Raji (cell line): ENCODE data around the gene CCDC9B.

Experiments used
- POLR2A ChIP-seq: IDR thresholded peaks from 2 replicates; pipeline ENCODE4 v1.6.1; 2011; ENCODE audit warnings: low read depth, low read length, control low read depth; ENCODE audit not compliant: insufficient read depth

Gene CCDC9B

DNA sequence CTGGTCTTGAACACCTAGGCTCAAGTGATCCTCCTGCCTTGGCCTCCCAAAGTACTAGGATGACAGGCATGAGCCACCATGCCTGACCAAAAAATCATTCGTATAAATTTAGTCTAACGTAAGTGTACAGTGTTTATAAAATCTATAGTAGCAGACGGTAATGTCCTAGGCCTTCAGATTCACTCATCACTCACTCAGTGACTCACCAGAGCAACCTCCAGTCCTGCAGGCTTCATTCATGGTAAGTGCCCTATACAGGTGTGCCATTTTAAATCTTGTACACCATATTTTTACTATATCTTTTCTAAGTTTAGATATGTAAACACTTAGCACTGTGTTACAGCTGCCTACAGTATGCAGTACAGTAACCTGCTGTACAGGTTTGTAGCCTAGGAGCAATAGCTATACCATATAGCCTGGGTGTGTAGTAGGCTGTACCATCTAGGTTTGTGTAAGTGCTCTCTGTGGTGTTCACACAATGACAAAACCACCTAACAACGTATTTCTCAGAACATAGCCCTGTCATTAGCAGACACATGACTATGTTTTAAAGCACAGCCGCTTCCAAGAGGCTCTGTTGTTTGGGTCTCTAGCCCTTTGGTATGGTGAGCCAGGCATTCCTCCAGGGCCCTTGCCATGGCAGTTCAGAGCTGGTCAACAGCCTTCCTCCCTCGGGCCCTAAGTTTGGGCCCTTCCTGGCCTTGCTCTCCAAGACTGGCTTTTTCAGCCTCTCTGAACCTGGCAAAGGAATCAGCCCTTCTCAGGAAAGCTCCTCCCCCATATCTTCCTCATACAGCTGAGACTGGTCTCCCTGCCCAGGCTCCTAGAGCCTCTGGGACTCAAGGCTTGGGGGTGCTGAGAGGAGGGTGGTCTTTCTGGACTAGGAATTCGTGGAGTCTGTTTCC lies 1.9 kb upstream of the CCDC9B start:
- no peak for TF ChIP-seq POLR2A

DNA sequence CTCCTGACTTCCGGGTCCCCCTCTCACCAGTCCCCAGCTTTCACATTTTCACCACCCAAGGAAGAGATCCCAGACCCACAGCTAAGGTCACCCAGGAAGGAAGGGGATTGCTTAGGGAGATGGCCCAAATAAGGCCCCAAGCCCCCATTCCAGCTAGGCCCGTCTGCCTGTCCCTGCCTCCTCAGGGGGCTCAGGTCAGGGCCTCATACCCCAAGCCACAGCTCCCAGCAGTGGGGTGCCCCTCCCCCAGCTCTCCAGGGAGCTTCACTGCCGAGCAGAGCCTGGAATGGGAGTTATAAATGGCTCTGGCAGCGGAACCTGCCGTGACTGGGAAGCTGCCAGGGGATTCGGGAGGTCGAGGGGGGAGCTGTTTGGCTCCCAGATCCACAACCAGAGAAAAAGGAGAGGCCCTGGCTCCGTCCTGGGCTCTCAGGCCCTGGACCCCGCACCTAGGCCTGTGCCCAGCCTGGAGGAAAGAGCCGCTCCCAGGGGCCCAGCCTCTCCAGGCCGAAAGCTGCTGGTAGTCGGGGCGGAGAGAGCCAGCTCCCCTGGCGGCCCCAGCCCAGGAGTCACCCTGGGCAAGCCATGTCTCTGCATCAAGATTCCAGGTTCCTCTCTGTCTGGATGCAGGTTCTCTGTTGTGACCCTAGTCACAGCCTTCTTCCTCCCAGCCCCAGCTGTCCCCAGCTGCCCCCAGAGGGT lies 550 bp downstream of the CCDC9B start:
- no peak for TF ChIP-seq POLR2A

DNA sequence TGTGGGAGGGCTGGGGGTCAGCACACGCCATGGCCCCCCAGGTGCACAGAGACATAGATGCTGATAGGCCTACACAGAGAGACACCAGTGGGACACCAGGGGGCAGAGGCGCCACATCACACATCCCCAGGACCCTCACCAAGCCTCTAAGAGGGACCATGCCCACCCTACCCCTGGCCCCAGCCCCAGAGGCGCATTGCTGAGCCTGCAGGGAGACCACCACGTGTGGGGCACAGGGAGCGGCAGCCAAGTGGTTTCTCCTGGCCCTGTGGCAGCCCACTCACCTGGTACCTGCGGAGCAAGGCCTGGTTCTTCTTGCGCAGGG lies 1.2 kb downstream of the CCDC9B start:
- TF ChIP-seq POLR2A, result no peak

DNA sequence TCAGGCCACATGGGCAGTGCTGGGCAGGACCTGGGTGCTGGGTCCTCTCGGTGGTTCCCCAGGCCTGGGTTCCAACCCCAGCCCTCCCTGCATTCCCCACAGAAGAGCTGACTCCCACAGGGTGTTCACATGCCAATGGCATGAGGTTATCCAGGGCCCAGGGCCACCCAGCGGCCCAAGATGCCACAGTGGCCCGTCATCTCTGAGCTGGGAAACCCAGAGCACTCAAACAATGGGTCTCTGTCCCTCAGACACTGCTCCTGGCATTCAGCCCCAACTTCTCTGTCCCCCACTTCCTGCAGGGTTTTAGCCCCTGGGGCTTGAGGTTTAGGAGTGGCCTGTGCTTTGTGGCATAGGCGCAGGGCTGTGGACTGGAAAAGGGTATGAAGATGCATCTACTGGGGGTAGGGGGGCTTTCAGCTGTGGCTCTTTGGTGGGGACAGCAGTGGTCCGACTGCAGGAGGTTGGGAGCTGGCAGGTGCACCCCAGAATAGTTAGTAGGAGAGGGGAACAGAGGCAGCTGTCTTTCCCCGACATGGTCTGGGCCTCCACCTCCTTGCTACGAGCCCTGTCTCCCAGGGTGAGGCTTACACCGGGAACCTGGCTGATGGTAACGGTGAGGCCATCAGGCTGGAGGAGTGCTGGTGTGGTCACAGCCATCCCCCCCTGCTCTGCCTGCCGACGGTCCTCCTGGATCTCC lies 1.7 kb downstream of the CCDC9B start:
- TF ChIP-seq POLR2A, result no peak

DNA sequence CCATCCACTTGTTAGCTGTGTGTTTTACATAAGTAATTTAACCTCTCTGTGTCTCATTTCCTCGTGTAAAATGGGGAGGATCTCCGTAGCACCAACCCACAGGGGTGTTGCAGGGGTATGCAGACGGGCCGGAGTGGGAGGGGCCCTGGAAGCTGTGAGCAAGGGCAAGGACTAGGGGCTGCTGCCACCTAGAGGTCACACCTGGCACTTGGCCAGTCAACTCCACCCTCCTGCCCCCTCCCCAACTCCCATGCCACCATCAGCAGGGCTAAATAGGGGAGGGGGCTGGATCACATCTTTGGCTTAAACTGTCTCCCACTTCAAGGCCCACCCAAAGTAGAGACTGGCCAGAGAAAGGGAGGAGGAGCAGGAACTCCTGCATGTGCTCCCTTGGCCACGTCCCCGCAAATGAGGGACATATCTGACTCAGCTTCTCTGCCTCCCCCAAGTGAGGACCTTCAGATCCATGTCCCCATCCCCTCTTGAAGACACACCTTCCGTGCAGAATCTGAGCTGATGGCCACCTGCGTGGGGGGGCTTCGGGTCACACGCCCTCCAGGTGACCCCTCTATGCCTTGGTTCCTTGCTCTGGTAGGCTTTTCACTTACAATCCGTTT lies 2.6 kb downstream of the CCDC9B start:
- no peak for TF ChIP-seq POLR2A

DNA sequence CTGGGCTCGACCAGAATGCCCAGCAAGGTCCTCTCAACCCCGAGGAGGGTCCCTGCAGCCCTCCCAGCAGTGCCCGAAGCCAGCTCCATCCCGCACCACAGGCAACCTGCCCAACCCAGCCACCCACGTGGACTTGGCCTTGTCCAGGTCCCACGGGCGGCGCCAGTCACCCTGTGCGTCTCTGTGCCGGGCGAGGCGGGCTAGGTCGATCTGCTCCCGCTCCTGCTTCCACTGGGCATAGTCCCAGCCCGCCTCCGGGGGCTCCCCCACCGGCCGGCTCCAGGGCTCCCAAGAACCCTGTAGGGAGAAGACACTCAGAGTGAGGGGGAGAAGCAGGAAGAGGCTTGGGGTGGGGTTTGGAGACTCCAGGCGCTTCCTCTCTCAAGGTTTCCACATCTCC lies 3.1 kb downstream of the CCDC9B start:
- TF ChIP-seq POLR2A, result no peak

DNA sequence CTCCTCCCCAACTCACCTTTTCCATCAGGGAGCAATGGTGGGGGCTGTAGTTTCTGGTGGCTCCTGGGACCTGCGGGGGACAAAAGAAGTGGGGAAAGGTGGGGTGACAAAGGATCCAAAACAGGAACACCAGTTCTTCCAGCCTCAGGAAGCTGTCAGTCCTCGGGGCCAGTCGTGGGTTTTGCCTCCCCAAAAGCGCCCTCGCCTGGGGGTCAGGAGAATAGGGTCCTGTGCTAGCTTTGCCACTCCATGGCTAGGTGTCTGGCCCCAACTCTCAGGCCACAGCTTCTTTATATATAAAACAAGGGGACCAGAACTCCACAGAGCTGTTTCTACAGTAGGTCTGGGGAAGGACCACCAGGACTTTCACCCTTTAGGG lies 4.0 kb downstream of the CCDC9B start:
- no peak for TF ChIP-seq POLR2A

DNA sequence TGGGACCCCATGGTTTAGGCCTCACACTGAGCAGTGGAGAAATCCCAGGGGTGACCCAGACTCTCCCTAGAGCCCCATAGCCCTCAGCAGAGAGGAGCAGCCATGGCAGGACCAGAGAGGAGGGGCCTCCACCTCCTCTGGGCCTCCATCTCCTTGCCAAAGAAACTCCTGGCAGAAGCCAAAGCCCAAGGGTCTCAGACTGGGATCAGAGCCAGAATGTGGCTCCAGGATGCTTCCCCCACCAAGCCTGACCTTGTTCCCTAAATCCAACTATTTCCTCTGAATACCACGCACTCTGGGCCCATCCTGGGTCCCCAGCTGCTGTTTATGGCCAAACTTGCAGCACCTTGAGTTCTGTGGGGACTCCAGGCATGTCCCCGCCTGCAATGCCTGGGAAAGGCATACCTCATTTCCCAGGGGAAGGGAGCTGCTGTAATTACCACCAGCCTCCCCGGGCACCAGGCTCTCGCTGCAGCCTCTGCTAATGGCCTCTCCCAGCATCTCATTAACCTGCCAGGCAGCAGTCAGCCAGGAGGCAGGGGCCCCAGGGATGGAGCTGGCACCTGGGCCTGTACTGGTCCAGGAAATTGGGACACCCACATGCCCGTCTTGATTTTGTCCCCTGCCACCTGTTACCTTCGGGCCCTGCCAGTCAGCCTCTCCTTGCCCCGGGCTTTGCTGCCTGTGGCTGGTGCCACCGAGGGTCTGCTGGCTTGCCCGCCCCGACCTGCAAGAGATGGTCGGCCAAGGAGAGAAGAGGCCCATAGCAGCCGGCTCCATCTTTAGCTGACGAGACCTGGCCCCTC lies 4.6 kb downstream of the CCDC9B start:
- no peak for TF ChIP-seq POLR2A

DNA sequence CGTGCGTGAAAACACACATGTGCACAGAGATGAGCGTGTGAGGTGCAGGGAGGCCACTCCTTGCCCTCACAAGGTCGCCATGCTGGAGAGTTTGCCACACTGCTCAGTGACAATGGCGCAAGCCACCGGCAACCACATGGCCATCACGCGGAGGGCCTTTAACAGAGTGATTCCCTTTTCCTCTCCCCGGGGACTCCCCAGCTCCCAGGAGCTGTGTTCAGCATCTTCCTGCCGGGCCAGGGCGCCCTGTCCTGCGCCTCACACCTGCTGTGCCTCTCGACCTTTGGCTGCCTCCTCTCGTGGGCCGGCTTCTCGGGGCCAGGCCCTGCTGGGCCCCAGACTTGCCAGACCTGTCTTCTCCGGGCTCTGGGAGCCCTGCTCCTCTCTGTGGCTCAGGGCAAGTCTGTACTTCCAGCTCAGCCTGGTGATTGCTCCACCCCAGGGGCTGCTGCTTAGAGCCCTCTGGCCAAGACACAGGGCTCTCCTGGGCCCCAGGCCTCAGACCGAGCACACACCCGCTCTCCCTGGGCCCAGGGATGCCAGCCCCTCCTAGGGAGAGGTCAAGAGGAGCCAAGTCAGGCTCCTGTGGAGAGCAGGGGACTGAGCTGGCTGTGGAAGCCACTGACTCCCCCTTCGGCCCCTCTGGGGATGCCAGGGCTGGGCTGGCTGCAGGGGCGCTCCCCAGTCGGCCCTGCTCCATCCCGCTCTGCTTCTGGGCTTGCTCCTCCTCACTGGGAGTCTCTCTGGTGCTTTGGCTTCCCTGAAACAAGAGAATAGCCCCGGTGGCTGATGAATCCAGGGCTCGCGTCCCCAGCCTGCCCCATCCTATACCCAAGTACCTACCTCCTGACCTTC lies 5.6 kb downstream of the CCDC9B start:
- no peak for TF ChIP-seq POLR2A

DNA sequence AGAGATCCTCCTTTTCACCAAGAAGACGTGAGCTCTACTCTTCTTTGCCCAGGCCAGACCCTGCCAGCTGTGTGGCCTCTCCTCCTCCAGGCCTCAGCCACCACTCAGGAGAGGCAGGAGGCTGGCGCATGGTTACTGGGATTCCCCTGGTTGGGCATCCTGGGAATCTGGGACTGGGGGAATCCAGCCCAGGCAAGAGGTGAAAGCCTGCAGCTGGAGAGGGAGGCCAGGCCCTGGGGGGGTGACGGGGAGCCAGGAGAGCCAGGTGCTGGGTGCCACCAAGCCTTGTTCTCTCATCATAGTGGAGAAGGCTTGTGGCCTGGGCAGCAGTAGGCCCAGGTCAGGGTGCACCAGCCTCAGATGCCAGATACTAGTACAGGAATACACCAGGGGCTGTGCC lies 6.2 kb downstream of the CCDC9B start:
- no peak for TF ChIP-seq POLR2A

DNA sequence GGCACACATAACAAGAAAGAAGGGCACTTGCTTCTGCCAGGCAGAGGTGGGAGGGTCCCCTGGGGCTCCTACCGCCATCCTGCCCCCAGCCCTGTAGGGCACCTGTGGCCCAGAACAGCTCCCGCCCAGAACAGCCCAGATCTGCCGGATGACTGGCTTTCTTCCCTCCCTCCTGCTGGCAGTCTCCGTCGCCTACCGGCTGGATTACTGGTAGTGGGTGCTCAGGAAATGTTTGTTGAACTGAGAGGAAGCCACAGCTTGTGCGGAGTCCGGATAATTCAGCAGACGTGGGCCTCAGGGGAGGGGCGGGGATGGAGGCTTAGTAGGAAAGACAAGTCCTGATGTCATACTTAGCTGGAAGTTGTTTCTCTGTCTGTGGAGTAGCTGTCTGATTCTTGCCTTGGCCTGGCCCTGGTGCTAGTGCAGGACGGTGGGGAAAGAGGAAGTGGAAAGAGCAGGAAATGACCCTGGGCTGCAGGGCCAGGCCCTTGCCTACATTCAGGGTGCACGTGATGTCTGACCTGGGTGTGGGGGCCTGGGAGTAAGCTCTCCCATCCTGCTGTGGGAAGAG lies 6.7 kb downstream of the CCDC9B start:
- no peak for TF ChIP-seq POLR2A

DNA sequence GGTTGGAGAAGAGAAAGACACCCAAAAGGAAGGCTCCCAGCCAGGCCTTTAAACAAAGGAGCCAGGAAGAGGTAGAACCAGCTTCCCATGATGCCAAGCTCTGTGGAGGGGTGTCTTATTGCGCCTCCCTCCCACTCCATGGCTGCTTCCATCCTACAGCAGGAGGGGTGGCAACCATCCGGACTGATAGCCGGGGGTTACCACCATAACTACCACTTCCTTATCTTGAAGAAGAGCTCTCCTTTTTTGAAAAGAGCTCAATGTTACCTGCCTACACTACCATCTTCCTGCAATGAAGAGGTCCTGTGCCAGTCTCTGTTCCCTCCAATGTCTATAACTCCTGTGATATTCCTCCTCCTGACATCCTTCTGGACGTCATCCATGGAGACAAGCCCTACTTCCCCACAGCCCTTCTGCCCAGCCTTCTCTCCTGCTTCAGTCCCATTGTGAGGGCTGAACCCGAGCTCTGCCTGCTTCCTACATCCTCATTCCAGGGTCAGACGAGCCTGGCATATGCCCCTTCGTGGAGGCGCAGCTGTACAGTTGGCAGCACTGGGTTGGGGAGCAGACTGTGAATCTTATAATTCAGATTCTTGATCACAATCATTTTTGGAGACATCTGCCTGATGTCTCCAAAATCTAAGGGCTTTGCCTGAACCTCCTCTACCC lies 8.5 kb downstream of the CCDC9B start:
- TF ChIP-seq POLR2A, result no peak

DNA sequence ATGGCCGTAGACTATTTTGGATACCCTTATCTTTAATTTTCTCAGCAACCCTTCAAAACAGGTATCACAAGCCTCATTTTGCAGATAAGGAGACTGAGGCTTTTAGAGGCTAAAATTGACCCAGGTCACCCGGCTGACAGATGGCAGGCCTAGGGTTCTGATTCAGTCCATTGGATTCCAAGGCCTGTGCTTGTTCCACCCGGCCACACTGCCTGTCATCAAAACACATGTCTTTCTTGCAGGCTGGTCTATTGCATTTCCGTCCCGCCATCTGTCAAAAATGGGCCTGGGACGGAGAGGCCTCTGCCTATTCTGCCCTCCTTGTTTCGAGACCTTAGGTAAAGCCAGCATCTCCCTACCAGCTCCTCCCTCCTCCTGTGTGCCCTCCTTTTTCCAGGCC lies 9.1 kb downstream of the CCDC9B start:
- TF ChIP-seq POLR2A, result no peak
